Measurements from ENCODE around the gene SPDYE4. TPM values are rescaled to one million over a fixed set of nuclear protein-coding genes. Genes with fewer than 3 reads are reported as not detected.

Gene SPDYE4, protein sequence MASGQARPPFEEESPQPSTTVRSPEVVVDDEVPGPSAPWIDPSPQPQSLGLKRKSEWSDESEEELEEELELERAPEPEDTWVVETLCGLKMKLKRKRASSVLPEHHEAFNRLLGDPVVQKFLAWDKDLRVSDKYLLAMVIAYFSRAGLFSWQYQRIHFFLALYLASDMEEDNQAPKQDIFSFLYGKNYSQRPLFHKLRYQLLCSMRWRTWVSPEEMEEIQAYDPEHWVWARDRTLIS
- total RNA-seq = not detected in 2 replicates

GRCh38 chr17:8758137-8758596, at the start of gene SPDYE4:
Gene SPDYE4 (minus strand): TSS chr17:8758546. CDS start chr17:8758382, 164 bp downstream.

DNA sequence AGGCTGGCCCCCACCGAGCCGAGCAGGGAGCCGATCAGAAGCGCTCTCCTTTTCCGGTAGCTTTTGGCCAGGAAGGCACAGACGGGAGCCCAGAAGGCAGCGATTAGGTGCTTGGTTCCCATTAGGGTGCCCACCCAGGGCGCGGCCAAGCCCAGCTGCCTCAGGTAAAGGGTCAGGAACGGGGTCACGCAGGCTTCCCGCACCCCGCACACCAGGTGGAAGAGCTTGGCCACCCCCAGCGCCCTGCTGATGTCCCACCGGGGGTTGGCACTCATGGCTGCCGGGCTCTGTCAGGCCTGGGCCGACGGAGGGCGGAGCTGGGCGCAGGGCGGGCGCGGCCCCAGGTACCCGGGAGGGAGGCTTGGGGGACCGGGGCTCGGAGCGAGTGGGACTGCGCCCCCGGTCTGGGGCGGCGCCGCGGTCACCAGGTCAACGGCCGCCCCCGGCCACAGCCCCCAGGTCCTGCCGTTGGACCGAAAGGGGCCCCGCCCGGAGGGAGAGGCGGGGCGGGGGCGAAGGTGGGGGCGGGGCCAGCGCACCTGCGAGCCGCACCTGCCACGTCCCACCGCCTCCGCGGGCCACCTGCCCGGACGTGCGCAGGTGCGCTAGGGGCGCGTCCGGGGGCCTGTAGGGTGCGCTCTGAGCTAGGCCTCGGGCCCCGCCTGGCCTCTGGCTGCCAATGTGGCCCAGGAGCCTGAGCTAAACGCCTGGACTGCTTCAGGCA, 40.7 kb upstream of the SPDYE4 start, which contains the start of gene MFSD6L:
TSS of gene MFSD6L (minus strand) at position 520 of the 724 bp plus-strand sequence. CDS start at position 275, 245 bp downstream.

Other genes with a start within 250 kb of the SPDYE4 start
- gene MYH10, start 127.8 kb downstream of the SPDYE4 start, total RNA-seq = 135 and 200 TPM in 2 replicates
- gene CCDC42, start 13.7 kb downstream of the SPDYE4 start, total RNA-seq = 0.06 and 0.13 TPM in 2 replicates
- gene MFSD6L, start 40.8 kb upstream of the SPDYE4 start, total RNA-seq = not detected in 2 replicates
- gene PIK3R6, start 109.1 kb upstream of the SPDYE4 start, total RNA-seq = not detected in 2 replicates
- 0.26 TPM in 1 of 2 replicates, not detected in the other for gene PIK3R5, start 207.2 kb upstream of the SPDYE4 start, total RNA-seq